HG02610 (cell line): ENCODE measurements around the gene C16orf46.

ENCODE experiments used
- ATAC-seq: cut with Tn5 transposase; IDR thresholded peaks from one replicate; pipeline ENCODE4 v1.9.1; 2021; ENCODE audit warnings: mild to moderate bottlenecking, moderate library complexity; ENCODE audit not compliant: unreplicated experiment

Gene C16orf46

DNA sequence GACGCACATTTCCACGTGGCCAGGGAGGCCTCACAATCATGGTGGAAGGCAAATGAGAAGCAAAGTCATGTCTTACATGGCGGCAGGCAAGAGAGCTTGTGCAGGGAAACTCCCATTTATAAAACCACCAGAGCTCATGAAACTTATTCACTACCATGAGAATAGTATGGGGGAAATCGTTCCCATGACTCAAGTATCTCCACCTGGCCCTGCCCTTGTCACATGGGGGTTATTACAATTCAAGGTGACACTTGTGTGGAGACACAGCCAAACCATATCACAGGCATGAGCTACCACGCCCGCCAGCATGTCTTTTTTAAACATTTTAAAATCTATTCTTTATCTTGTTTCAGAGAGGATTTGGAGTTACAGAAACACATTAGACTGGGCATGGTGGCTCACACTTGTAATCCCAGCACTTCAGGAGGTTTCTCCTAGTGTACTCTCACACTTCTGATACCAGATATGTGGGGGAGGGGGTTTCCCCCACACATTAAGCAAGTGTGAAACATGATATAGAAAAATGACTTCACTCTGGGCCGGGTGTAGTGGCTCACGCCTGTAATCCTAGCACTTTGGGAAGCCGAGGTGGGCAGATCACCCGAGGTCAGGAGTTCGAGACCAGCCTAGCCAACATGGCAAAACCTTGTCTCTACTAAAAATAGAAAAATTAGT lies 47.0 kb downstream of the C16orf46 start:
- no peak for ATAC-seq

GRCh38 chr16:81026429-81026828 lies 50.6 kb downstream of the C16orf46 start:
- no peak for ATAC-seq

GRCh38 chr16:81018496-81018895 lies 58.5 kb downstream of the C16orf46 start:
- no peak for ATAC-seq

- no peak for ATAC-seq
Observed at GRCh38 chr16:81014672-81015071, 62.4 kb downstream of the C16orf46 start.

GRCh38 chr16:81012974-81013373 lies 64.1 kb downstream of the C16orf46 start:
- no peak for ATAC-seq
